GM18520 (cell line): ENCODE measurements around the gene YPEL1.
"Not testable (repeated sequence)": the region's sequence is repeated elsewhere in the genome, so short reads cannot be mapped to it uniquely, and the experiment has no call there.

Experiments used
- ATAC-seq: cut with Tn5 transposase; IDR thresholded peaks from one replicate; pipeline ENCODE4 v1.9.1; 2021; ENCODE audit not compliant: unreplicated experiment

The YPEL1 gene

DNA sequence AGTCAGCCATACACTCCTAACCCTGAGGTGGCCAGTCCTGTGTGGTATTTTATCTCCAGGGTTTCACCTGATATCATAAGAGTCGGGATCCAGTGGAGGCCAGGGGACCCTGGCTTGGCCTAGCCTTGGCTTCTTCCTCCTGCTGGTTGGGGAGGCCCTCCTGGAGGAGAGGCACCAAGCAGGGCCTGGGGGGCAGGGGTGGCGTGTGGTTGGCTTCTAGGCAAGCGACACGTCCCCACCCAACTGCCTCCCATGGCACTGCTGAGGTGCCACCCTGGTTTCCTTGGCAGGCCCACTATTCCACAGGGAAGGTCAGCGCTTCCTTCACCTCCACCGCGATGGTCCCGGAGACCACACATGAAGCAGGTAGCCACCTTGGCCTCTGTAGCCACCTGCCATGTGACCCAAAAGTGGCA, 49.4 kb downstream of the YPEL1 start:
- no peak for ATAC-seq

DNA sequence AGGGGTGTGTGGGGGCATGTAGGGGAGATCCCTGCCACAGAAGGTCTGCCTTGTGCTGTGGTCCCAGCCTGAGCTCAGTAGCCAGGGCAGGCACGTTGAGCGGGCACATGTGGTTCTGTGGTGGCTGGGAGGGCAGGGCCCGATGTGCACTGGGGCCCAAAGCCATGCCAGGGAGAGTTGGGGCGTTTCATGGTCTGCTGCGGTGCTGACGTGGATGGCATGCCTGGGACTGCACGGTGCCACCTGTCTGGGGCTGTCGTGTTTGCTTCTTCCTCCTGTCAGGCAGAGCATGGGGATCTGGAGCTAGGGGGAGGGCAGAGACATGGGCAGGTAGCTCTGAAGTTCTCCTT, 50.5 kb downstream of the YPEL1 start:
- no peak for ATAC-seq

DNA sequence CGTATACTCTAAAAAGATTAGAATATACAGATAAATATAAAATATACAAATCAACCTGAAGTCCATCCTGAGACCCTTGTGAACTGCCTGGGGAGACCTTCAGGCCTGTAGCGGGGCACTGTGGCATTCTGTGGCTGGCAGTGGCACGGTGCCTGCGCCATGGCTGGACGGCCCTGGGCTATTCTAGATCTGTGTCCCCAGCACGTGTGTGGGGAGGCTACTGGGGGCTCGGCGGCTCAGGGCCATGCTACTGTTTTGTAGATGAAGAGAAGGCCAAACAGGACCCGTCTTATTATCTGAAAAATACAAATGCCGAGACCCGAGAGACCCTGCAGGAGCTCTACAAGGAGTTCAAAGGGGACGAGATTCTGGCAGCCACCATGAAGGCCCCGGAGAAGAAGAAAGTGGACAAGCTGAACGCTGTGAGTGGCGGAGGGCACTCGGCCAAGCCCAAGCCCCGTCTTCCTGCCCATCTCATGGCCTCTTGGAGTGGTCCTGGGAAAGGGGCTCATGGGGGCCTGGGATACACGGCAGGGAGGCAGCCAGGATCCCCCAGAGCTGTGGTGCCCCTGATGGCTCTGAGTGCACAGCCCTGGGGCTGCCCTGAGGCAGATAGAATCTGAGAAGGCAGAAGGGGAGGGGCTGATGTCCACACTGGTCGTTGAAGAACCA, 51.0 kb downstream of the YPEL1 start:
- no peak for ATAC-seq

DNA sequence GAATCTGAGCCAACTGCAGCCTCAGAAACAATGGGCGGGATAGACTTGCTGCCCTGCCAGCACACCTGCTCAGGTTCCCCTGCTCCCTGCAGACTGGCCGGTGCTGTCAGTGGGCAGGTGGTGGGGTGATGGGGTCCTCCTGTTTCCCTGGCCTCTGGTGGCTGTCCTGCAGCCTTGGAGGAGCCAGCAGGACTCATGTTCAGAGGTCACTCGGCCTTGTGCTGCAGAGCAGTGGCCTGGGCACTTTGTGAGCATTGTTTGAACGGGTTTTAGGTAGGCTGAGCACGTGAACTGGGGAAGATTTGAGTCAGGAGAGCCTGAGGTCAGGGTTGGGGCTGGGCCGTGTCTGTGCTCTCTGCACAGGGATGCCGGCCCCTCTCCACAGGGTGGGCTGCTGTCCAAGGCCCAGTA, 52.2 kb downstream of the YPEL1 start:
- ATAC-seq, result no peak

DNA sequence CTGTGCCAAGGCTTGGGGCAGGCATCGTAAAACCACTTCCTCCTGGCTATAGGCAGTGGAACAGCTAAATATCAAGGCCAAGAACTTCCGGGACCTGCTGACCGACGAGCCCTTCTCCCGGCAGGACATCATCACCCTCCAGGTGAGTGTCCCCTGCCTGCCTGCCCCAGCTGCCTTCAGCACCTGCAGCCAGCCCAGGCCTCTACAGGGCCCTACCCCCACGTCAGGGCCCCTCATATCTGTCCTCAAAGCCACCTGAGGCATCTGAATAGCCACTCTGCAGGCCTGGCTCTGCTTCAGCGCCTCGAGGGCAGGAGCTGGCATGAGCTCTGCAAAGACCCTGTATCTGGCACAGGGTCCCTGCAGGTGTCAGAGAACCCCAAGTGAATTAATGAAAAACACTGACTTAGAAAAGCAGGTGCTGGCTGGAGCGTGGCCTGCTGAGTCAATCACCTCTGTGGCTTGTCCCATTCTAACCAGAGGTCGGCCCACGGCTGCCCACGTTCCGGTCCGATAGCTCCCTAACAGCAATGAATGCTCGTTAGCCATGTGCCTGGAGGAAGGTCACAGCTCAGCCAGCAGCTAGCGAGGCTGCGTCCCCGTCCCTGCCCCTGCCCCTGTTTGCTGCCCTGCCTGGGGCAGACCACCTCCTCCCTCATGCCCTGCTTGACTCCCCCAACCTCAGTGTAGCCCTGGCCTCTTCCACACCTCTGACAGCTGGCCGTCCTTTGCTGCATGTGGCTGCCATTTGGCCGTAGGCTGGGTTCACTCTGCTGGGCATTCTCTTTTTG, 53.0 kb downstream of the YPEL1 start:
- ATAC-seq, result no peak

DNA sequence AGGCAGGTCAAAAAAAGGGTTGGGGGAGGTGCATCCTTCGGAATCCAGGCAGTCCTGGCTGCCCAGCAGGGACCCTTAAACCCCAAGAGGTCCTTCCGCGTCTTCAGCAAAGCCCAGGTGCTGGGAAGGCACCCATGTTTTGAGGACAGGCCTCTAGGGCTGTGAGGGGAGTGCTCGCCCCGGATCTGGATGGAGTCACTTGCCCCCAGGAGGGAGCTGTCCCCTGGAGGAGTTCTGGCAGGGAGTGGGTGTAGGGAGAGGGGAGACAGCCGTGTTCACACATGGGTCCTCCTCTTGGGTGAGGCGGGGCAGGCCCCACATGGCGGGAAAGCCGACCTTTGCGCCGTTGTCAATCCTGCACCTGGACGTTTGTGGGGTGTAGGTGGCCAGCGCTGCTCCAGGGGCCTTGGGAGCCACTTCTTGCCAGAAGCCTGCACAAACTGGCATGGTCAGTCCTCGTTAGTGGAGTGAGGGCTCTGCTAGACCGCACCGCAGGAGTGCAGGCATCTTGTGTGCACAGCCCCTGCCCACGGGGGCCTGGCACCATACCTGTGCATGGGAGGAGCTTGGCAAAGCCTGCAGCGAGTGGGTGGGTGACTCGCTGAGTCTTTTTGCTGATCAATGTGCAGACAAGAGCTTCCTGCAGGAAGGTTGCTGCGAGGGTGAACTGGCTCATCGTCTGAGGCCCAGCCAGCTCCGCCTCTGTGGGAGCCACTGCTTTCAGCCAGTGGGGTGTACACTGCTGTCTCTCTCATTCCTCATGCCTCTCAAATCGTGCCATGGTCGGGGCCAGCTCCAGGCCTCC, 53.8 kb downstream of the YPEL1 start:
- ATAC-seq, result no peak

DNA sequence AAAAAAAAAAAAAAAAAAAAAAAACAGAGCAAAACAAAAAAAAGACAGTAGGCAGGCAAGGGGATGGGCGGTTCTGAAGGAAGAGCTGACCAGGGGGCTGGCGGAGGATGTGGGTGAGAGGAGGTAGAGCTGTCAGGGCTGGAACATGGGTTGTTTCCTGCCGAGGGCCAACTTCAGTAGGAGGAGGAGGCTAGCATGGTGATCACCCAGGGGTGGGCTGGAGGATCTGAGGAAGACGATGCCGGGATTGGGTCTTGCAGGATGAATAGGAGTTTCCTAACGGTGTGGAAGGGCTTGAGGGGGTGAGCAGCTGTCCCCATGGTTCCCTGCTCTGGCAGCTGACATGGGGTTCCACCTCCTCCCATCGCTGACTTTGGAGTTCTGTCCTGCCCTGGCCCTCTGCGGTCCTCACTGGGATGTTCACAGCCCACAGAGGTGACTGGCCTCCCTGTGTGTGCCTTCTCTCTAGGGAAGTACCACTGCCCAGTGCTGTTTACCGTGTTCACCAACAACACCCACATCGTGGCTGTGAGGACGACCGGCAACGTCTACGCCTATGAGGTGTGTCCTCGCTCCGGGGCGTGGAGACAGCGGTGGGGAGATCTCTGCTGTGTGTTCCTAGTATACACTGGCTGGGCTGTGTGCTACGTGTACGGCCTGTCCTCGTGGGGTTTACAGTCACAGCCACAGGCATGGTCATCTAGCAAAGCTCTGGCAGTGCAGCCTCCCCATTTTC, 54.6 kb downstream of the YPEL1 start:
- ATAC-seq, result no peak

DNA sequence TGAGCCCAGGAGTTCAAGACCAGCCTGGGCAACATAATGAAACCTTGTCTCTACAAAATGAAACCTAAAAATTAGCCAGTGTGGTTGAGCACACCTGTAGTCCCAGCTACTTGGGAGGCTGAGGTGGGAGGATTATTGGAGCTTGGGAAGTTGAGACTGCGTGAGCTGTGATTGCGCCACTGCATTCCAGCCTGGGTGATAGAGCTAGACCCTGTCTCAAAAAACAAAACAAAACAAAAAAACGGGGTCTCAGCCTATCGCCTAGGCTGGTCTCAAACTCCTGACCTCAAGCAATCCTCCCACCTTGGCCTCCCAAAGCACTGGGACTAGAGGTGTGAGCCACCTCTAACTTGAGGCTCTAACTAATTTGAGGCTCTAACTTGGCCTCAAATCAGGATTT, 56.2 kb downstream of the YPEL1 start:
- no peak for ATAC-seq

DNA sequence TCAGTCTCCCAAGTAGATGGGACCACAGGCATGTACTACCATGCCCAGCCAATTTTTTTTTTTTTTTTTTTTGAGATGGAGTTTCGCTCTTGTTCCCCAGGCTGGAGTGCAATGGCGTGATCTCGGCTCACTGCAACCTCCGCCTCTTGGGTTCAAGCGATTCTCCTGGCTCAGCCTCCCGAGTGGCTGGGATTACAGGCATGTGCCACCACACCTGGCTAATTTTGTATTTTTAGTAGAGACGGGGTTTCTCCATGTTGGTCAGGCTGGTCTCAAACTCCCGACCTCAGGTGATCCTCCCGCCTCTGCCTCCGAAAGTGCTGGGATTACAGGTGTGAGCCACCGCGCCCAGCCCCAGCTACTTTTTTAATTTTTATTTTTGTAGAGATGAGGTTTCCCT, 56.8 kb downstream of the YPEL1 start:
- ATAC-seq, result not testable (repeated sequence)

DNA sequence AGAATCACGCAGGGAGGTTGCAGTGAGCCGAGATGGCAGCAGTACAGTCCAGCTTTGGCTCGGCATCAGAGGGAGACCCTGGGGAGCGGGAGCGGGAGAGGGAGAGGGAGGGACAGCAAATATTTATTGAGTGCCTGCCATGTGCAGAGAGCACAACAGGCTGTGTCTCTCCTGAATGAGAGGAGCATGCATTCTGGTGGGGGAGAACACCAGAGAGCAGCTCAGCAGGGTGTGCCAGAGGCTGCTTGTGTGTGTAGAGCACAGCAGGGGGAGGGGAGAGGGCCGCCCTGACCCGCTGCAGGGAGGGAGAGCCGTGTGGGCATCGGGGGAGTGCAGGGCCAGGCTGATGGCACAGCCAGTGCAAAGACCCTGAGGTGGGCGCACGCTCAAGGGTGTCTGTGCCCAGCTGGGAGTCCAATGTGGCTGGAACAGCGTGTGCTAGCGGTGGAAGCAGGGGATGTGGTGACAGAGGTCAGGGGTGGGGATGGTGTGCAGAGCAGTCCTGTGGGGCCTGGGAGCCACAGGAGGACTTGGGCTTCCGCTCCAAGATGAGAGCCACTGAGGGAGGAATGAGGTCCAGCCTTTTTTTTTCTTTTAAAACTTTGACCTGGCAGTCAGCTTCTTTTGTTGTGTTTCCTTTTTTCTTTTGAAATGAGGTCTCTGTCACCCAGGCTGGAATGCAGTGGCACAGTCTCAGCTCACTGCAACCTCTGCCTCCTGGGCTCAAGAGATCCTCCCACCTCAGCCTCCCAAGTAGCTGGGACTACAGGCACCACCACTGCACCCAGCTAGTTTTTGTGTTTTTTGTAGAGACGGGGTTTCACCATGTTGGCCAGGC, 57.8 kb downstream of the YPEL1 start:
- no peak for ATAC-seq

DNA sequence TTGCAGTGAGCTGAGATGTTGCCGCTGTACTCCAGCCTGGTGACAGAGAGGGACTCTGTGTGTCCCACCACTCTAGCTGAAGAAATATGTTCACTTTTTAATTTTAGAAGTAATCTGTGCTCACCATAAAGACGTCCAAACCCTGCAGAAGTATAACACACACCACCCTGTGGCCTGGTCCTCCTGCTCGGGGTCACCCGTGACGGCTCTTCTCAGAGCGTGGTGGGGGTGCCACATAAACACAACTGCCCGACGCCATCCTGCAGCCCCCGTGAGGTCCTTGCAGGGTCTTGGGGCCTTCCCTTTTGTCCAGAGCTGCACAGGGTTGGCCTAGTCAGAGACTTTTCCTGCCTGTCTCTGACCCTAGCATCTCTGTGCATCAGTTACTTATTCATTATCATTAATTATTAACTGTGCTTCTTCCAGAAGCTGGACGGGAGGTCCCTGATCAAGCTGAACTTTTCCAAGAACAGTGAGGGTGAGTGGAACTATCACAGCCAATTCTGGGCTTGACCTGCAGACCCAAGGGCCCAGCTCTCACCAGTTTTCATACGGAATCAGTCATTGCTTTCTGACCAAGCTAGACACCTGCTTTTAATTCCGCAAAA, 60.9 kb downstream of the YPEL1 start:
- no peak for ATAC-seq

DNA sequence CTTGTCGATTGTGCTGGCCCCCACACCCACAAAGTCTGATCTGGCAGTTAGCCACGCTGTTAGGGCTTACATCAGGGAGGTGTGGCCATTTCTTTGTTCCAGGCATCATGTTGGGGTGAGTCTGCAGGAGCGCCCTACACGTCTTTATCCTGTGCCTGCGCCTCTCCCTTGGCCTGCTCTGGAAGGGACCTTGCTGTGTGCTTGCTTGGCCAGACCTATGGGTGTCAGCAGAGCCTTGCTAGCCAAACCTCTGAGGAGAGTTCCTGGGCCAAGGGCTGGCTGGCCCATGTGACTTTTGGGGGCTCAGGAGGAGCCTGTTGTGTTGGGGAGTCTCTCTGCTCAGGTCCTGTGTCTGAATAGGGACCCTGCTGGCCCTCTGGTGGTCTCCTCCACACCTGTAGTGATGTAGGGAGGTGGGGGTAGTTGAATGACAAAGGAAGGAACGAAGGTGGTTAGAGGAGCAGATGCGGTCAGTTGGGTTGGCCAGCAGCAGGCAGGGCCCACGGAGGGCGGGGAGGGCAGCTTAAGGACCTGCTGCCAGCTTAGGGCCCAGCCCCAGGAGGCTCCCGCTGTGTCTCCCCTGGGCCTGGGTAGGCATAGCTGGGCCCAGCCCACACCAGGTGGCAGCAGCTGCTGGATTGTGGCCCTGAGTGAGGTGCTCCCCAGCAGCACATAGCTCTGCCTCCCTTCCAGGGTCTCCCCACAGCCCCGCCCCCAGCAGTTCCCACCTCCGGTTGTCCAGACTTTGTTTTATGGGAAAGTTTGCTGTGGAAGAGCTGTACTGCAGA, 61.9 kb downstream of the YPEL1 start:
- ATAC-seq, result no peak

DNA sequence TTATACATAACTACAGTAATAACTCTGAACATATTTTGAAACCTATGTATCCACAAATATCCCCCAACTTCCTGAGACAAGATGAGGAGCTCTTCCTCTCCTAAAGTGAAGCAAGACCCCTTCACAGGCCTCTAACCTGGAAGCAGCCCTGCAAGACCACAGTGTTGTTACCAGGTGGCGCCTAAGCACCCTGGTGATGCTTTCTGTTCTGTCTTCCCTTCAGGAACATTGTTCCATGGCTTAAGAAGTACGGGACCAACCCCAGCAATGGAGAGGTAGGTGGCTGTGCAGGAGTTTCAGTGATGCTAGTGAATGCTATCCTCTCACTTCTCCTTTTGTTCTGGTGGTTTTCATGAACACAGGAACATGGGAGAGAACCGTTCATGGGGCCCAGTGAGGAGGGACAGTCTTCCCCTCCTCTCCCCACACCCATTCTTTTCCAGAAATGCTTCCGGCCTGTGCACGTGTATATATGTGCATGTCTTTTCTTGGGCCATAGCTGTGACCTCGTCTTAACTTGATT, 63.4 kb downstream of the YPEL1 start:
- ATAC-seq, result no peak

DNA sequence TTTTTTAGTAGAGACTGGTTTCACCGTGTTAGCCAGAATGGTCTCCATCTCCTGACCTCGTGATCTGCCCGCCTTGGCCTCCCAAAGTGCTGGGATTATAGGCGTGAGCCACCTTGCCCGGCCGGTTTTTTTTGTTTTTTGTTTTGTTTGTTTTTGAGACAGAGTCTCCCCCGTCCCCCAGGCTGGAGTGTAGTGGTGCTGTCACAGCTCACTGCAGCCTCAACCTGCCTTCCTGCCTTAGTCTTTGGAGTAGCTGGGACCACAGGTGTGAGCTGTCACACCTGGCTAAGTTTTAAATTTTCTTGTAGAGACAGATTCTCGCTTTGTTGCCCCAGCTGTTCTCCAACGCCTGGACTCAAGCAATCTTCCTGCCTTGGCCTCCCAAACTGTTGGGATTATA, 66.6 kb downstream of the YPEL1 start:
- ATAC-seq, result no peak

DNA sequence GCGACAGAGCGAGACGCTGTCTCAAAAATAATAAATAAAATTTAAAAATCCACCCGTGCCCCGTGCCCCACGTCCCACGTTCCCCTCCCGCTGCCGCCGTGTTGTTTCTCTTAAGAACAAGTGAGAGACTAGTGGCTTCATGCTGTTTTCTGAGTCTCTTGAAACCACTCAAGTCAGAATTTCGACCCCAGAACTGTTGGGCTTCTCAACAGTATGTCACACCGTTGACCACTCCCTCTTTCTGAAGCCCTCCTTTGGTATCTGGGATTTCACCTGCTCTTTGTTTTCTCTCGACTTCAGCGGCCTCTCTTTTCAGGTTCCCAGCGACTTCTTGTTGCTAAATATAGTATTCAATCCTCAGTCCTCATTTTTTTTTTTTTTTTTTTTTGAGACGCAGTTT, 68.8 kb downstream of the YPEL1 start:
- ATAC-seq, result no peak

DNA sequence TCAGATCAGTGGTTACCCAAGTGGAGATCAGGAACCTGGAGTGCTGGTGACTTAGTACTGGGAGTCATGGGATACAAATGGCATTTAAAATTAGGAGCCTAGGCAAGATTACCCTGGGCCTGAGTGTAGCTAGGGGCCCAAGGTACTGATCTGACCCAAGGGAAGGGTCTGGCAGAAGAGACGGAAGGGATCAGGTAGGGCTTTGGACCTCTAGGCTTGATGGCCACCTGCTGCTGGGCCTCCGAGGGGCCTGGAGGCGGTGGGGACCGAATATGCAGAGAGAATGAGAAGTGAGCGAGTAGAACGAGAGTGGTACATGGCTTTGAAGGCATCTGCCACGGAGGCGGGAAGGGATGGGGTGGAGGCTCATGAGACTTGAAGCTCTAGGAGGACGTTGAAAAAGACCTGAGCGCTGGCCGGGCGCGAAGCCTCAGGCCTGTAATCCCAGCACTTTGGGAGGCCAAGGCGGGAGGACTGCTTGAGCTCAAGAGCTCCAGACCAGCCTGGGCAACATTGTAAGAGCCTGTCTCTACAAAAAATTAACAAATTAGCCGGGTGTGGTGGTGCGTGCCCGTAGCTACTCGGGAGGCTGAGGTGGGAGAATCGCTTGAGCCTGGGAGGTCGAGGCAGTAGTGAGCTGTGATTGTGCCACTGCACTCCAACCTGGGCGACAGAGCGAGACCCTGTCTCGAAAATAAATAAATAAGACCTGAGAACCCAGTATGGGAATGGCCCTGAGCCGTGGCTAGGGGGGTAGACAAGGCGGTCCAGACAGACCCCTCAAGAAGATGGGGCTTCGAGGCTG, 70.3 kb downstream of the YPEL1 start:
- no peak for ATAC-seq

DNA sequence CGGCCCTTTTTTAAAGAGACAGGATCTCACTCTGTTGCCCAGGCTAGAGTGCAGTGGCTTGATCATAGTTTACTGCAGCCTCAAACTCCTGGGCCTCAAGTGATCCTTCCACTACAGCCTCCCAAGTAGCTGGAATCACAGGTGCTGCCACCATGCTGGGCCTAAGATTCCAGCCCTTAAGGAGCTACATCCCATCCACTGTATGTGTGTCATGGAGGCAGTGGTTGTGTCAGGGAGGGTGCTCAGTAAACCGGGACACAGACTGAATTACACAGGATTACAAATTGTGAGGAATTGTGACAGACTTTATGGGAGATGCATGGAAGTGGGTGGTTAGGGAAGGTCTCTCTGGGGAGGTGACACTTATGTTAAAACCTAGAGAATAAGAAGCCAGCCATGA, 71.9 kb downstream of the YPEL1 start:
- ATAC-seq, result no peak

DNA sequence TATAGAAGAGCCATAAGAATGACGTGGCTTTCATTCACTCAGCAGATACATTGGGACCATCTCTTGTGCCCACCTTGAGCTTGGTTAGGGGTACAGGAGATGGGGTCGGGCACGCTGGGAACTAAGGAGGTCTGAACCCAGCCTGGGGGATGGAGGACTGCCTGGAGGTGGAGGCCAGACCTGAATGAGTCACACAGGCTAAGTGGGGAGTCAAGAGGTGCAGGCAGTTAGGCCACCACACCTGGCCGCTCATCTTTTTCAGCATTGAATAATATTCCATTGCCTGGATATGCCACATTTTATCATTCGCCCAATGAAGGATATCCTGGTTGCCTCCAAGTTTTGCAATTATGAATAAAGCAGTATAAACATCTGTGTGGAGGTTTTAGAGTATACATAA, 73.6 kb downstream of the YPEL1 start:
- no peak for ATAC-seq
